Keratinocyte (primary cell): ENCODE results near the gene TWIST2. TPM values are rescaled to one million over a fixed set of nuclear protein-coding genes. Genes with fewer than 3 reads are reported as not detected.

Experiments used
- DNase-seq: peaks from one replicate; pipeline ENCODE4 v3.0.0-alpha.2; 2011; ENCODE audit warnings: low read depth, missing footprints, low spot score
- FAIRE-seq: peaks from 2 replicates; lab custom pipeline; 2011; peaks lifted over from hg19 to GRCh38; lab: Jason Lieb, UNC
- H2AFZ ChIP-seq: 2 replicates; pipeline ENCODE4 v1.6.0; 2012; ENCODE audit warnings: low read length, control low read depth, inconsistent platforms; ENCODE audit not compliant: control insufficient read depth
- H3K27ac ChIP-seq: 2 replicates; pipeline ENCODE4 v1.5.1; 2011; ENCODE audit warnings: low read length; ENCODE audit not compliant: control insufficient read depth, insufficient read depth
- H3K27me3 ChIP-seq: 3 replicates; pipeline ENCODE4 v1.6.0; 2011; ENCODE audit warnings: low read length; ENCODE audit not compliant: control insufficient read depth, insufficient read depth; ENCODE audit errors: extremely low read depth
- H3K36me3 ChIP-seq, 2 experiments: 2 replicates in 1 of 2; 3 replicates in 1 of 2; pipeline ENCODE4 v1.5.1; 2011; ENCODE audit warnings: low read length in 2 of 2, mild to moderate bottlenecking in 1 of 2; ENCODE audit not compliant: control insufficient read depth in 2 of 2, insufficient read depth in 2 of 2; ENCODE audit errors: extremely low read depth in 1 of 2
- H3K4me1 ChIP-seq: 3 replicates; pipeline ENCODE4 v1.5.1; 2011; ENCODE audit warnings: low read length; ENCODE audit not compliant: control insufficient read depth, insufficient read depth; ENCODE audit errors: extremely low read depth
- H3K4me2 ChIP-seq: 3 replicates; pipeline ENCODE4 v1.6.0; 2011; ENCODE audit warnings: low read depth, low read length; ENCODE audit not compliant: control insufficient read depth, insufficient read depth; ENCODE audit errors: extremely low read depth
- H3K4me3 ChIP-seq, 3 experiments: fragments of 200-600 bp in 1 of 3; sonication (generic) in 1 of 3; 2 replicates in 2 of 3; 3 replicates in 1 of 3; pipeline ENCODE4 v1.5.1; 2011 to 2016; ENCODE audit warnings: low read length in 3 of 3, mild to moderate bottlenecking in 3 of 3, control low read depth in 2 of 3, inconsistent platforms in 1 of 3, low read depth in 1 of 3, mixed read lengths in 1 of 3, mixed run types in 1 of 3, moderate library complexity in 1 of 3; ENCODE audit not compliant: control insufficient read depth in 2 of 3, insufficient read depth in 2 of 3; ENCODE audit errors: extremely low read depth in 1 of 3
- H3K79me2 ChIP-seq: 2 replicates; pipeline ENCODE4 v1.6.0; 2012; ENCODE audit warnings: low read length; ENCODE audit not compliant: control insufficient read depth, insufficient read depth
- H3K9ac ChIP-seq: 3 replicates; pipeline ENCODE4 v1.6.0; 2011; ENCODE audit warnings: low read length; ENCODE audit not compliant: control insufficient read depth, insufficient read depth; ENCODE audit errors: extremely low read depth
- H3K9me1 ChIP-seq: 3 replicates; pipeline ENCODE4 v1.6.0; 2011; ENCODE audit warnings: low read length; ENCODE audit not compliant: control insufficient read depth, insufficient read depth; ENCODE audit errors: extremely low read depth
- H3K9me3 ChIP-seq: 2 replicates; pipeline ENCODE4 v1.5.1; 2012; ENCODE audit warnings: low read depth, low read length; ENCODE audit not compliant: control insufficient read depth
- H4K20me1 ChIP-seq: 3 replicates; pipeline ENCODE4 v1.6.0; 2011; ENCODE audit warnings: low read length; ENCODE audit not compliant: control insufficient read depth, insufficient read depth; ENCODE audit errors: extremely low read depth
- CTCF ChIP-seq, 3 experiments: IDR thresholded peaks in 1 of 3; conservative IDR thresholded peaks in 1 of 3; optimal IDR thresholded peaks in 1 of 3; 2 replicates in 2 of 3; 3 replicates in 1 of 3; pipeline versions ENCODE3 to v1.5.1; 2011; ENCODE audit warnings: low read length in 3 of 3, mild to moderate bottlenecking in 3 of 3, moderate library complexity in 2 of 3, control low read depth in 1 of 3, inconsistent platforms in 1 of 3; ENCODE audit not compliant: insufficient read depth in 2 of 3; ENCODE audit errors: extremely low read depth in 1 of 3
- EZH2 ChIP-seq: IDR thresholded peaks from one replicate; pipeline ENCODE4 v1.6.1; 2012; ENCODE audit warnings: inconsistent platforms, mild to moderate bottlenecking, low read length, moderate library complexity
- dilution Hi-C: fragments of 300-500 bp; cut with MboI; formaldehyde crosslinking; loops from one replicate; pipeline ENCODE4 v1.7.0; 2020; ENCODE audit warnings: low sequenced_read_pairs; ENCODE audit not compliant: extremely low pct_ligation_motif_present
- polyA plus RNA-seq, 5 experiments: library from polyadenylated mRNA; depleted of rRNA in 3 of 5; stranded (reverse) in 3 of 5; stranded (forward) in 1 of 5; unstranded in 1 of 5; fragments of >200 nt; gene quantifications; 1 replicate in 1 of 5; 2 replicates in 3 of 5; 3 replicates in 1 of 5; pipeline versions ENCODE4 v1.2.1 to v1.2.3, GENCODE V29; 2011 to 2012; ENCODE audit warnings: missing spikeins in 2 of 5, low read depth in 1 of 5, low replicate concordance in 1 of 5

The TWIST2 gene
- polyA plus RNA-seq, 1 donor (not counting 4 experiments of a cell fraction or from before 2014, with no cell fraction given): 5.5 TPM

- no peak overlapping the region for H3K27ac ChIP-seq
- peaks cover 3% of the 10 kb centered on the region for H4K20me1 ChIP-seq
- H3K36me3 ChIP-seq: no peaks in the 10 kb centered on the region
- no peaks in the 10 kb centered on the region for H3K9me3 ChIP-seq
- H3K79me2 ChIP-seq: no peaks in the 10 kb centered on the region
- H3K9me1 ChIP-seq: no peaks in the 10 kb centered on the region
- dilution Hi-C loops: no loop called here
- H3K4me3 ChIP-seq: no peak overlapping the region
- DNase-seq (no peak), FAIRE-seq (no peak)
- no peak overlapping the region for H3K9ac ChIP-seq
- no peaks in the 10 kb centered on the region for H3K4me1 ChIP-seq
- H2AFZ ChIP-seq: no peak overlapping the region
- no peak overlapping the region for H3K4me2 ChIP-seq
- H3K27me3 ChIP-seq: peaks cover 7% of the 10 kb centered on the region
- TF ChIP-seq CTCF (optimal IDR thresholded peaks at IDR 0.05 in 1 of 3, IDR thresholded peaks at IDR 0.05 in 1 of 3, conservative IDR thresholded peaks at IDR 0.05 in 1 of 3; ENCODE audit: extremely low read depth in 1 of 3, insufficient read depth in 2 of 3, low read length in 3 of 3): no peak
- TF ChIP-seq EZH2: no peak
These were observed 40.9 kb downstream of the TWIST2 start for GRCh38 chr2:238888781-238889180.

- TF ChIP-seq CTCF (optimal IDR thresholded peaks at IDR 0.05 in 1 of 3, IDR thresholded peaks at IDR 0.05 in 1 of 3, conservative IDR thresholded peaks at IDR 0.05 in 1 of 3; ENCODE audit: extremely low read depth in 1 of 3, insufficient read depth in 2 of 3, low read length in 3 of 3) (no peak), EZH2 (no peak)
- FAIRE-seq (no peak), DNase-seq (no peak)
- no peak overlapping the region for H3K4me2 ChIP-seq
- H3K79me2 ChIP-seq: no peaks in the 10 kb centered on the region
- H3K27me3 ChIP-seq: no peaks in the 10 kb centered on the region
- H3K9me1 ChIP-seq: no peaks in the 10 kb centered on the region
- no peak overlapping the region for H2AFZ ChIP-seq
- H3K4me3 ChIP-seq: no peak overlapping the region
- H3K4me1 ChIP-seq: no peaks in the 10 kb centered on the region
- no peaks in the 10 kb centered on the region for H3K9me3 ChIP-seq
- dilution Hi-C loops: no loop called here
- no peak overlapping the region for H3K9ac ChIP-seq
- H4K20me1 ChIP-seq: peaks cover 3% of the 10 kb centered on the region
- H3K27ac ChIP-seq: no peak overlapping the region
- H3K36me3 ChIP-seq: no peaks in the 10 kb centered on the region
These were observed 42.2 kb downstream of the TWIST2 start for GRCh38 chr2:238890131-238890530.
